Glutamatergic neuron (in vitro differentiated cells): Measurements from ENCODE around the gene SHISA3. TPM values are rescaled to one million over a fixed set of nuclear protein-coding genes. Genes with fewer than 3 reads are reported as not detected.

Experiments used
- DNase-seq: peaks from one replicate; pipeline ENCODE4 v3.0.0; 2022
- H3K27ac Mint-ChIP-seq: one replicate; pipeline ENCODE4 v1.8.0; 2020; ENCODE audit warnings: mild to moderate bottlenecking, mixed read lengths, inconsistent platforms; ENCODE audit not compliant: unreplicated experiment
- H3K27me3 Mint-ChIP-seq: one replicate; pipeline ENCODE4 v1.8.0; 2020; ENCODE audit warnings: mild to moderate bottlenecking, moderate library complexity, mixed read lengths, inconsistent platforms; ENCODE audit not compliant: unreplicated experiment
- H3K36me3 Mint-ChIP-seq: one replicate; pipeline ENCODE4 v1.8.0; 2020; ENCODE audit warnings: mild to moderate bottlenecking, mixed read lengths, inconsistent platforms; ENCODE audit not compliant: unreplicated experiment
- H3K4me1 Mint-ChIP-seq: one replicate; pipeline ENCODE4 v1.8.0; 2020; ENCODE audit warnings: mild to moderate bottlenecking, low read depth, mixed read lengths, inconsistent platforms; ENCODE audit not compliant: unreplicated experiment
- H3K4me3 Mint-ChIP-seq: one replicate; pipeline ENCODE4 v1.8.0; 2020; ENCODE audit warnings: mild to moderate bottlenecking, mixed read lengths, inconsistent platforms; ENCODE audit not compliant: unreplicated experiment
- H3K9me3 Mint-ChIP-seq: one replicate; pipeline ENCODE4 v1.8.0; 2020; ENCODE audit warnings: mild to moderate bottlenecking, moderate library complexity, mixed read lengths, inconsistent platforms; ENCODE audit not compliant: unreplicated experiment
- total RNA-seq: library from RNA; stranded (reverse); fragmentation: NEBNext Ultra II Directional; extraction: Animal tissue kit (Norgen Biotek cat#: 25700); gene quantifications from one replicate; pipeline ENCODE4 v1.2.1, GENCODE V29; 2021; ENCODE audit not compliant: unreplicated experiment
- TF ChIP-seq, protein P1 (sequence below): fragments of 200-600 bp; sonication (generic); IDR thresholded peaks from one replicate; pipeline ENCODE4 v1.5.0; 2021; ENCODE audit not compliant: partially characterized antibody, unreplicated experiment

SHISA3 gene
- total RNA-seq, 1 donor from 2014 or later: 0.42 TPM

GRCh38 chr4:42396361-42396751 lies 932 bp upstream of the SHISA3 start:
- Mint-ChIP-seq H3K27ac (peak overlapping the region; percentile 9), H3K27me3 (peaks cover 36% of the 10 kb centered on the region)

DNA sequence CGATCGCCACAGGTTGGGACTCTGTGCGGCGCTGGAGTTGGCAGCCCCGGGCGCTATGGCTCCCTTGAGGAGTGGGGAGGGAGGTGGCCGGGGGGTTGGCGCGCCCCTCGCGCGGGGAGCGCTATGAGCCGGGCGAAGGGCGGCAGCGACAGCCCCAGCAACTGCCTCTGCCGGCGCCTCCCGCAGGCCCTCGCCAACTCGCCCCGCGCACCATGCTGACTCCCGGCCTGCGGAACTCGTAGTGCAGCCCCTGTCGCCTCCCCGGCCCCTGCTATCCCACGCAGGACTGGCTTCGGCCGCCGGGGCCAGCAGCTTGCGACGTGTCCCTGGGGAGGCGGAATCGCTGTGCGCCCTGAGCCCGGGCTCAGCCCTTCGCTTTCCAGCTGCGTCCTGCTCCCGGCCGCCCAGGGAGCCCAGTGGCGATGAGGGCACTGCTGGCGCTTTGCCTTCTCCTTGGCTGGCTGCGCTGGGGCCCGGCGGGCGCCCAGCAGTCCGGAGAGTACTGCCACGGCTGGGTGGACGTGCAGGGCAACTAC lies 415 bp downstream of the SHISA3 start:
- TF ChIP-seq, protein P1, sequence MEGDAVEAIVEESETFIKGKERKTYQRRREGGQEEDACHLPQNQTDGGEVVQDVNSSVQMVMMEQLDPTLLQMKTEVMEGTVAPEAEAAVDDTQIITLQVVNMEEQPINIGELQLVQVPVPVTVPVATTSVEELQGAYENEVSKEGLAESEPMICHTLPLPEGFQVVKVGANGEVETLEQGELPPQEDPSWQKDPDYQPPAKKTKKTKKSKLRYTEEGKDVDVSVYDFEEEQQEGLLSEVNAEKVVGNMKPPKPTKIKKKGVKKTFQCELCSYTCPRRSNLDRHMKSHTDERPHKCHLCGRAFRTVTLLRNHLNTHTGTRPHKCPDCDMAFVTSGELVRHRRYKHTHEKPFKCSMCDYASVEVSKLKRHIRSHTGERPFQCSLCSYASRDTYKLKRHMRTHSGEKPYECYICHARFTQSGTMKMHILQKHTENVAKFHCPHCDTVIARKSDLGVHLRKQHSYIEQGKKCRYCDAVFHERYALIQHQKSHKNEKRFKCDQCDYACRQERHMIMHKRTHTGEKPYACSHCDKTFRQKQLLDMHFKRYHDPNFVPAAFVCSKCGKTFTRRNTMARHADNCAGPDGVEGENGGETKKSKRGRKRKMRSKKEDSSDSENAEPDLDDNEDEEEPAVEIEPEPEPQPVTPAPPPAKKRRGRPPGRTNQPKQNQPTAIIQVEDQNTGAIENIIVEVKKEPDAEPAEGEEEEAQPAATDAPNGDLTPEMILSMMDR: no peak

More at GRCh38 chr4:42396361-42396751, 932 bp upstream of the SHISA3 start:
- Mint-ChIP-seq H3K4me3 (peak overlapping the region; percentile 84), H3K9me3 (peaks cover 7% of the 10 kb centered on the region), H3K36me3 (no peaks in the 10 kb centered on the region), H3K4me1 (peaks cover 22% of the 10 kb centered on the region)
- TF ChIP-seq, protein P1: no peak
- DNase-seq: no peak

GRCh38 chr4:42398171-42398870 lies 1.0 kb downstream of the SHISA3 start:
- peak; percentile 65 for DNase-seq
- Mint-ChIP-seq H3K27ac (no peak overlapping the region), H3K4me3 (peak overlapping the region; percentile 86), H3K4me1 (peaks cover 16% of the 10 kb centered on the region), H3K27me3 (peaks cover 36% of the 10 kb centered on the region), H3K9me3 (peaks cover 7% of the 10 kb centered on the region), H3K36me3 (no peaks in the 10 kb centered on the region)
- TF ChIP-seq, protein P1: peak; percentile 60

More for the DNA sequence above, 415 bp downstream of the SHISA3 start:
- Mint-ChIP-seq H3K36me3 (no peaks in the 10 kb centered on the region), H3K27me3 (peaks cover 36% of the 10 kb centered on the region), H3K4me1 (peaks cover 16% of the 10 kb centered on the region), H3K4me3 (peak overlapping the region; percentile 86), H3K27ac (no peak overlapping the region), H3K9me3 (peaks cover 7% of the 10 kb centered on the region)
- peak; percentile 63 for DNase-seq

- Mint-ChIP-seq H3K4me1 (peaks cover 16% of the 10 kb centered on the region), H3K9me3 (peaks cover 7% of the 10 kb centered on the region), H3K4me3 (peak overlapping the region; percentile 86), H3K36me3 (no peaks in the 10 kb centered on the region), H3K27me3 (peaks cover 36% of the 10 kb centered on the region), H3K27ac (no peak overlapping the region)
- TF ChIP-seq, protein P1: no peak
- DNase-seq: no peak
These were observed 1.6 kb downstream of the SHISA3 start for GRCh38 chr4:42398871-42399331.

- H3K4me1 Mint-ChIP-seq: peaks cover 16% of the 10 kb centered on the region
- peaks cover 36% of the 10 kb centered on the region for H3K27me3 Mint-ChIP-seq
- H3K4me3 Mint-ChIP-seq: peak overlapping the region; percentile 86
- TF ChIP-seq, protein P1: no peak
- H3K27ac Mint-ChIP-seq: no peak overlapping the region
- DNase-seq: peak; percentile 24
- peaks cover 7% of the 10 kb centered on the region for H3K9me3 Mint-ChIP-seq
- H3K36me3 Mint-ChIP-seq: no peaks in the 10 kb centered on the region
These were observed 2.1 kb downstream of the SHISA3 start for GRCh38 chr4:42399393-42399792.
